CD1c-positive myeloid dendritic cell (primary cell): ENCODE measurements around the gene ETV6.
"Not testable (repeated sequence)": the region's sequence is repeated elsewhere in the genome, so short reads cannot be mapped to it uniquely, and the experiment has no call there.

Experiments used
- DNase-seq: peaks from one replicate; pipeline ENCODE4 v3.0.0-alpha.2; 2016; ENCODE audit errors: extremely low spot score

ETV6 gene

DNA sequence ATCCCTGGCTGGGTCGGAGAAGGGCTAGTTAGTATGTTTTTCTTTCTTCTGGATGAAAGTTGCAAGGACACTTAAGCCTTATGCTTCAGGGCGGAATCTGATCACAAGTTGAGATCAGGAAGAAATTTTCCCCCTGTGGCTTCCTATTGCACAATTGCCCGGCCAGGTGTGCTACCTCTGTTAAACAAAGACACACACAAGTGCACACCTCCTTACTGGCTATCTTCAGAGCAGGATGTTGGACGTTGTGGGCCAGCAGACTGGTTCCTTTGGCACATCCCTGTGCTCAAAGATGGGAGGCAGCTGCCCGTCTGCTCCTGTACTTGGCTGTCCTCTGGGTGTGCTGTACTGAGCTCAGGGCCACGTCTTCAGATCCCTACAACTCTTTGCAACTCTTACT, 19.1 kb downstream of the ETV6 start:
- no peak for DNase-seq

- no peak for DNase-seq
Measured at GRCh38 chr12:11669348-11669747, 19.9 kb downstream of the ETV6 start.

GRCh38 chr12:11672256-11673191, 23.1 kb downstream of the ETV6 start:
- DNase-seq = no peak

DNA sequence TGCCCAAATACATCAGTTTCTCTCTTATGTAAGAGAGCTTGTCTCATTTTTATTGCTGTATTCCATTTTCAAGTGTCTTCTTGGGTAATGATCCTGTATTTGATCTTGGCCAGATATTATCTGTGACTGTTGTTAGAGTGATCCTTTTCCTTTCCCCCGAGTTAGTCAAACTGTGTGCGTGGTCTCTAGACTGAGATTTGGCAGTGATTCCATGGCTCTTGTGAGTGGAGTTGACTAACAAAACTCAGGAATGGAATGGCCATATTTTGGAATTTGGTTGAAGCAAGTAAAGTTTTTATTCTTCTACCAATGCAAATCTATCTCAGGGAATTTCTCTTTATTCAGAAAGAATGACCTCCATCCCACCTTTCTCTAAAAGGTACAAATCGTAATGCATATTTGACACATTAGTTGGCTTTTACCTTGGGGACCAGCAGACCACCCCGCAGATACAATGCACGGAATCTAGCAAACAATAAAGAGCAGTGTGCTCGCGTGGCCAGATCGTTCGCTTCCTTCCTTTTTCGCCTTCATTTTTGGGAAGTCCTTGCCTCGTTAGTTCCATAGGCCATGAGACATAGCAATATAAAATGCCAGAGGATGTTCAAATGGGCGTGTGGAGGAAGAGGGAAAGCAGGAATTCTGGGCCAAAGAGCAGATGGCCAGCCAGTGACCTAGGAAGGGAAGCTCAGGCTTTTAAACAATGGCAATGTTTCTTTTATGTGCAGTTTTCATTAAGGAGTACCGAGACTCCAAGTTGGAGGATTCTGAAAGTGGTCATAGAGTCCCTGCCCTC, 24.4 kb downstream of the ETV6 start:
- peak; percentile 63 for DNase-seq

GRCh38 chr12:11674894-11675390, 25.5 kb downstream of the ETV6 start:
- no peak for DNase-seq

DNA sequence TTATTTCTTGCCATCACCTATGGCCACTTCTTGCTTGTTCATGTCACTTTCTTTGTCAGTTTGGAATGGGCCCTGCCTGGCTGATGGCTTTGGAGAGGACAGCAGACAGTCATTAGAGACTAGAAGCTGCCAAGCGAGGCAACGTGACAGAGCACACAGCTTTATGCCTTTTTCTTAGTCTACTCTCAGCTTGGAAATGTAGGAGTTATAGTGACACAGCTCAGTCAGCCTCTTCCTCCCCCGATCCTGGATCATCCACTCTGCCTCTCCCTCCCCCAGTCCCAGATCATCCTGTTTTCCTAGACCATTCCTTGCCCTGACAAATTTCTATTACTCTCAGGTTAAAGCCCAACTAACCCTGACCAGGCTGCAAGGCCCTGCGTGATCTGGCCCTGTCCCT, 26.6 kb downstream of the ETV6 start:
- no peak for DNase-seq

- DNase-seq = no peak
Measured at GRCh38 chr12:11677093-11677492, 27.6 kb downstream of the ETV6 start.

- no peak for DNase-seq
Measured at GRCh38 chr12:11677752-11678151, 28.3 kb downstream of the ETV6 start.

DNA sequence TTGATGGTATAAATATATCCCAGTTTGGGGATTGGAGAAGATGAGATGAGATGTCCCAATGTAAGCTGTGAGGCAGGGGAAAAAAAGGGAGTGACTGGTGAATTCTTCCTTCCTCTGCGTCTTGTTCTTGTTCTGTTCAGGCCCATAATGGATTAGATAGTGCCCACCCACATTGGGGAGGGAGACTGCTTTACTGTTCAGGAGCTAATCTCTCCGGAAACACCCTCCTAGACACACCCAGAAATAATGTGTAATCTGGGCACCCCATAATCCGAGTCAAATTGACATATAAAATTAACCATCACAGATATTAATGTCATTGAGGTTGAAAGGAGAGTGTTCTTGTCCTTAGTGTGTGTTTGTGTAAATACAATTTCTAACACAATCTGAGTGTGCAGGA, 29.3 kb downstream of the ETV6 start:
- DNase-seq = no peak

GRCh38 chr12:11681207-11681606, 31.7 kb downstream of the ETV6 start:
- DNase-seq = peak; percentile 70

DNA sequence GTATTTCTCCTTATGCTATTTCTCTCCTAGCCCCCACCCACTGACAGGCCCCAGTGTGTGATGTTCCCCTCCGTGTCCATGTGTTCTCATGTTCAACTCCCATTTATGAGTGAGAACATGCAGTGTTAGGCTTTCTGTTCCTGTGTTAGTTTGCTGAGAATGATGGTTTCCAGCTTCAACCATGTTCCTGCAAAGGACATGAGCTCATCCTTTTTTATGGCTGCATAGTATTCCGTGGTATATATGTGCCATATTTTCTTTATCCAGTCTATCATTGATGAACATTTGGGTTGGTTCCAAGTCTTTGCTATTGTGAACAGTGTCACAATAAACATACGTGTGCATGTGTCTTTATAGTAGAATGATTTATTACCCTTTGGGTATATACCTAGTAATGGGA, 32.2 kb downstream of the ETV6 start:
- DNase-seq = not testable (repeated sequence)

GRCh38 chr12:11684393-11684792, 34.9 kb downstream of the ETV6 start:
- peak; percentile 65 for DNase-seq

DNA sequence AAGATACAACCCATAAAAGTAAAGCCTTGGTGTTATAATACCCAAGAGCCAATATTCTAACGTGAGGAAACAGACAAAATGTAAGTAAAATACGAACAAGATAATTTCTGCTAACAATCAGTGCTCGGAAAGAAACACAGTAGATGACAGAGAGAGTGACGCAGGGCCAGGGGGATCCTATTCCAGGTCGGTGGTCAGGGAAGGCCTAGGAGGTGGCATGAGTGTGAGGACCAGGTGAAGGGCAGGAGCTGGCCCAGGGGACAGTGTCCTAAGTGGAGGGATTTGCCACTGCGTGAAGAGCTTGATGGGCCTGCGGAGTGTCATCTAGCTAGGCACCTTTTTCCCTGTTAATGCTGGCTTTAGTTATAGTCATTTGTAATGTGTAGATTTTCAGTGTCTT, 35.3 kb downstream of the ETV6 start:
- no peak for DNase-seq

- DNase-seq = peak; percentile 87
Measured at GRCh38 chr12:11685316-11685715, 35.8 kb downstream of the ETV6 start.

GRCh38 chr12:11685716-11686115, 36.2 kb downstream of the ETV6 start:
- DNase-seq = no peak

DNA sequence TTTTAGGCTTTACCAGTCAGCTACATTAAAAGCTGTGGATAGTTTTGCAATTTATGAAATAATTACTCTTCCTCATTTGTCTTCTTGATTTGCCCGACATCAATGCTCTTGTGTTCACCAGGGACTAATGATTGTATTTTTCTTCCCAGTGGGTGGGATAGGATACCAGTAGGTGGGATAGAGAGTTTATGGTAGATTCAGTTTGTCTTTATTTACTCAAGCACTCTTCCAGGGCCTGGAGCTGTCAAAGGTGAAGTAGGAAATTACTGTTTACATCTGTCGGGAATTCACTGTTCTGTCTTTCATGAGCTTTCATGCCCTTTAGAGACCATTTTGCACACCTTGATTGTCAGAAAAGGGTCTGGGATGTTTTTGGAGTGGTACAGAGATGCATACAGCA, 36.6 kb downstream of the ETV6 start:
- DNase-seq = peak; percentile 33

- DNase-seq = peak; percentile 46
Measured at GRCh38 chr12:11687528-11687927, 38.1 kb downstream of the ETV6 start.

GRCh38 chr12:11688379-11688778, 38.9 kb downstream of the ETV6 start:
- DNase-seq = no peak

DNA sequence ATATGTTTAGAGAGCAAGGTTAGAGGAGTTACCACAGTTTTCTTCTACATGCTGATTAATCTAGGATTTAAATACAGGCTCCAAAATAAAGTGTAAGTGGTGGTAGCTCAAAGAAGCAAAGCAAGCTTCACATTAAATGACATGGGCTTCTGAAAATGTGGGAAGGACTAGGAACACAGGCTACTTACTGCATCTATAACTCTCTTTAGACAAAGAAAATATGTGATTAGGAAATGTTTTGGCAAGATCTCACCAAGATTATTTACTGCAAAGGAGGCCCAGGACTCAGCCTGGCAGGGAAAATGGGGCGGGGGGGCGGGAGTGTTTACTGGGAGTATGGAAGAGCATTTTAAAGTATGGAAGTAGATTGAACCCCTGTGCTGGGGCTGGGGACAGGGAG, 39.4 kb downstream of the ETV6 start:
- no peak for DNase-seq

DNA sequence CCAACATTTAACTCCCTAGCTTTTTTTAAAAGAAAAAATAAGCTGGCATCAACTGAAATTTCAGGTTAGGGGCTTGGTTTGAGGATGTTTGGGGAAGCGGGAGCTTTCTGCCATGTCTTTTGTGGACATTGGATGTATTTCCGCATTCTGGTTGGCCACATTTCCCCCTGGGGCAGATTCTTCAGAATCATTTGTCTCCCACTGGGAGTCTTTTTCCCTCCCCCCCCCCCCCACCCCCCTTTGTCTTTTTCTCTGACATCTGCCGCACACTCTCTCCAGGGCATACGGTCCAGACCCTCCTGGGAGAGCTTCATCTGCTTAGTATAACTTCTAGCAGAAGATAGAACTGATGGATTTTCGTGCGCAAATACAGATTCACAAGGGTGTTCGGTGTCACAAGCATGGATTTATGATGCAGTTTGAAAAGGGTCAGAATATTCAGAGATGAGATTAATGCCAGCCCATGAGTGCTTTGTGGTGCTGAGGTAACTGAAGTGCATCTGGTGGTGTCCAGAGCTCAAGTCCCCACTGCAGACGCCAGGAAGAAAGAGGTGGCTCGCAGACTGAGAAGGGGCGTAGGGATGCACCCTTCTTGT, 40.2 kb downstream of the ETV6 start:
- no peak for DNase-seq

GRCh38 chr12:11693067-11693466, 43.6 kb downstream of the ETV6 start:
- DNase-seq = peak; percentile 57

DNA sequence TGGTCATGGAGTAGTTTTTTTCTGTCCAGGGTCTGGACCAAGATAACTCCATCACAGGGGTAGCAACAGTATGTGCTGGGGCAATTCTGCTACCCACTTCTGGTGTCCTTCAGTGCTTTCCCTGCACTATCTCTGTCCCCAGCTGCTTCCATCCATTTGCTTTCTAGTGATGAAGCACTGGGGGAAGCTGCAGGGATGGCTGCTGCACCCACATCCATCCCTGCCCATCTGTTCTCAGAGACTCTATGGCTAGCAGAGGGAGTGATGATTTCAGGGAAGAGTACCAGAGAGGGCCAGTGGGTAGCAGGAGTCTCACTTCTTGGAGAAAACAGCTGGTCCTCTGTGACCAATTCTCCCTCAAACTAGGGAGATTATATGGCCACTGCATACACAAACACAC, 44.1 kb downstream of the ETV6 start:
- no peak for DNase-seq
